Fibroblast of mammary gland (primary cell): ENCODE data around the gene MYCBP2.
"Not testable (repeated sequence)": the region's sequence is repeated elsewhere in the genome, so short reads cannot be mapped to it uniquely, and the experiment has no call there.

Experiments used
- DNase-seq: peaks from one replicate; pipeline ENCODE4 v3.0.0-alpha.2; 2010; ENCODE audit warnings: low read depth
- H3K4me3 ChIP-seq: 2 replicates; pipeline ENCODE4 v1.5.1; 2011; ENCODE audit warnings: low read depth, mild to moderate bottlenecking, low read length, moderate library complexity; ENCODE audit not compliant: control insufficient read depth
- CTCF ChIP-seq: conservative IDR thresholded peaks from 2 replicates; pipeline ENCODE4 v1.5.1; 2011; ENCODE audit warnings: low read depth, low read length, inconsistent platforms; ENCODE audit not compliant: control insufficient read depth, insufficient read depth

MYCBP2 gene

GRCh38 chr13:77262198-77262597, 64.7 kb downstream of the MYCBP2 start:
- DNase-seq: no peak
- no peak overlapping the region for H3K4me3 ChIP-seq

DNA sequence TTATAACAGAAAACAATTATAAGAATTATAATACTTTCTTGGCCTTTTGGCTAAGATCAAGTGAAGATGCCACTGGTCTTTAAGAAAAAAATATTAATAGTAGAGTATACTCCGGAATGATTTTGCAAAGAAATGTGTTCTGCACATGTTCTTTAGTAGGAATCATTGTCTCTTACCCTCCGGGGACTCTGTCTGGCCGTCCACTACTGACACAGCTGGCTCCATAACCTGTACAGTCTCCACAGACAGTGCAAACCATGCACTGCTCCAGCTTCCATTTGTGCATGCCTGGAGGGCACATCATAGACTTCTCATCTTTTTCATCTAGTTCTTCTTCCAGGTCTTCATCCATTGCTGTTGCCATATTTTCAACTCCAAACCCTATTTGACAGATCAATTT, 75.9 kb downstream of the MYCBP2 start:
- TF ChIP-seq CTCF: no peak
- no peak for DNase-seq
- H3K4me3 ChIP-seq: no peak overlapping the region

More at GRCh38 chr13:77262198-77262597, 64.7 kb downstream of the MYCBP2 start:
- TF ChIP-seq CTCF: no peak

GRCh38 chr13:77245224-77245623, 81.7 kb downstream of the MYCBP2 start:
- not testable (repeated sequence) for DNase-seq, H3K4me3 ChIP-seq

DNA sequence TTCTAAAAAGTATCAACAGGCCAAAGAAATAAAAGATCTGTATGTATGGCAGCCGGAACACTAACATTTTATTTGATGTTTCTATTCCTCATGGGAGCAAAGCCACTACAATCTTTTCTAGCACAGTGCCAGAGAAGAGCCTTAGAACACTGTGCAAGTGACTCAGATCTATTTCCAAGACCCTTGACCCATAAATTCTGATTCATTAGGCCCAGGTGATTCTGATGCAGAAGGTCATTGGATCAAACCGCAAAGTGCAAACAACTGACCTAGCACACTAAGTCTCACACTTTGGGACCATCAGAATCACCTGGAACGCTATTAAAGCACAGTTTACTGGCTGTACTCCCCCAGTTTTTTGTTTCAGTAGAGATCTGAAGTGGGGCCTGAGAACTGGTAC, 87.6 kb downstream of the MYCBP2 start:
- peak; percentile 56 for DNase-seq
- no peak overlapping the region for H3K4me3 ChIP-seq
- no peak for TF ChIP-seq CTCF

DNA sequence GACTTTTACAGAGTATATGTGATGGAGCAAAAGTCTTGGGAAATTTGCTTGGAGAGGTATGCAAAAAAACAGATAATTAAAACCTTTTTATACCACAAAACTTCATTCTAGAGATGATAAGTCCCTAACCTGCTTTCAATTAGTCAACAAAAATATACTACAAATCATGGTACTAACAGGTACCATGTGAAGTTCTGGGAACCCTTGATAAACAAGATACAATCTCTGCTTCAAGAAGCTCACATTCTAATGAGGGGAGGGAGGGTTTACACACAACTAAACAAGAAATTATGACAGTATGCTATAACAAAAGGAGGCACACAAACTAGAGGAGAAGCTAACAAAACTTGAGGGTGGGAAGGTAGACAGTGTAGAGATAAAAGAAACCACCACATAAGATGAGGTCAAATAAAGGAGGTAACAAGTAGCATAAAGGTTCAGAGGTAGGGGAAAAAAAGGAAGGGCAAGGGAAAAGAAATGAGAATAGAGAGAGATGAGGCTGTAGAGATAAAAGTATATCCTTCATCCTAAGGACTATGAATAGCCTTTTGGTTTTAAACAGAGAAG, 91.4 kb downstream of the MYCBP2 start:
- H3K4me3 ChIP-seq: no peak overlapping the region
- no peak for TF ChIP-seq CTCF

GRCh38 chr13:77233159-77233558, 93.7 kb downstream of the MYCBP2 start:
- no peak for TF ChIP-seq CTCF
- DNase-seq: no peak
- H3K4me3 ChIP-seq: no peak overlapping the region

More for the DNA sequence above, 91.4 kb downstream of the MYCBP2 start:
- no peak for DNase-seq

- DNase-seq: no peak
- no peak for TF ChIP-seq CTCF
- no peak overlapping the region for H3K4me3 ChIP-seq
Measured at GRCh38 chr13:77230560-77230959, 96.3 kb downstream of the MYCBP2 start.
